Urinary bladder (tissue), 4 donors: ENCODE measurements around the gene GOLPH3. TPM values are rescaled to one million over a fixed set of nuclear protein-coding genes. Genes with fewer than 3 reads are reported as not detected.

ENCODE experiments used
- DNase-seq: peaks from one replicate; pipeline ENCODE4 v3.0.0-alpha.2; 2015; ENCODE audit errors: extremely low spot score
- H3K27ac ChIP-seq: one replicate; pipeline ENCODE4 v1.5.1; 2013; ENCODE audit warnings: low read depth, mild to moderate bottlenecking, moderate library complexity
- H3K36me3 ChIP-seq: one replicate; pipeline ENCODE4 v1.6.1; 2013; ENCODE audit warnings: mild to moderate bottlenecking, moderate library complexity; ENCODE audit not compliant: insufficient read depth
- H3K4me1 ChIP-seq: one replicate; pipeline ENCODE4 v1.6.1; 2013; ENCODE audit warnings: mild to moderate bottlenecking, moderate library complexity; ENCODE audit not compliant: insufficient read depth
- H3K4me3 ChIP-seq: one replicate; pipeline ENCODE4 v1.5.1; 2013; ENCODE audit warnings: low read depth, low read length
- WGBS: extraction: QIAGEN DNeasy Blood & Tissue Kit; methylation state at CpG from one replicate; pipeline ENCODE4 v1.1.7; 2013; 5-methylcytosine and 5-hydroxymethylcytosine counted together
- polyA plus RNA-seq: library from polyadenylated mRNA; stranded (reverse); fragments of 200-250 nt; gene quantifications from one replicate; pipeline ENCODE4 v1.2.3, GENCODE V29; 2013
- total RNA-seq: library from RNA; depleted of rRNA; stranded (reverse); fragments of >200 nt; gene quantifications from one replicate; pipeline ENCODE4 v1.2.3, GENCODE V29; 2014
- donor health status: healthy with polysubstance abuse.
- donor health status: healthy.

The GOLPH3 gene
- total and polyA plus RNA-seq, 2 donors = 68.6 to 73.1 TPM

- Histone ChIP-seq H3K4me1 (no peaks in the 10 kb centered on the region), H3K27ac (no peak overlapping the region), H3K36me3 (no peaks in the 10 kb centered on the region), H3K4me3 (no peak overlapping the region)
- WGBS = 89% methylated on average over 3 of the region's 3 CpGs
- no peak for DNase-seq
Observed at GRCh38 chr5:32115985-32116384, 58.1 kb downstream of the GOLPH3 start.

GRCh38 chr5:32110111-32110696 lies 63.9 kb downstream of the GOLPH3 start:
- Histone ChIP-seq H3K4me1 (no peaks in the 10 kb centered on the region), H3K27ac (no peak overlapping the region), H3K4me3 (no peak overlapping the region), H3K36me3 (no peaks in the 10 kb centered on the region)
- 90% methylated on average over 5 of the region's 5 CpGs for WGBS
- DNase-seq = no peak

GRCh38 chr5:32109236-32109635 lies 64.9 kb downstream of the GOLPH3 start:
- H3K4me1 ChIP-seq = no peaks in the 10 kb centered on the region
- no peak for DNase-seq
- WGBS = 91% methylated on average over 10 of the region's 10 CpGs
- no peak overlapping the region for H3K27ac ChIP-seq
- no peaks in the 10 kb centered on the region for H3K36me3 ChIP-seq
- H3K4me3 ChIP-seq = no peak overlapping the region

GRCh38 chr5:32108167-32108566 lies 66.0 kb downstream of the GOLPH3 start:
- Histone ChIP-seq H3K4me3 (no peak overlapping the region), H3K36me3 (no peaks in the 10 kb centered on the region), H3K27ac (no peak overlapping the region), H3K4me1 (no peaks in the 10 kb centered on the region)
- 85% methylated on average over 4 of the region's 4 CpGs for WGBS
- no peak for DNase-seq

GRCh38 chr5:32107291-32107690 lies 66.8 kb downstream of the GOLPH3 start:
- H3K36me3 ChIP-seq = peaks cover 2% of the 10 kb centered on the region
- WGBS = 98% methylated on average over 4 of the region's 4 CpGs
- no peak overlapping the region for H3K27ac ChIP-seq
- H3K4me1 ChIP-seq = no peaks in the 10 kb centered on the region
- H3K4me3 ChIP-seq = no peak overlapping the region
- DNase-seq = no peak

GRCh38 chr5:32103521-32103920 lies 70.6 kb downstream of the GOLPH3 start:
- no peak for DNase-seq
- no peaks in the 10 kb centered on the region for H3K4me1 ChIP-seq
- no peak overlapping the region for H3K4me3 ChIP-seq
- no peak overlapping the region for H3K27ac ChIP-seq
- peaks cover 5% of the 10 kb centered on the region for H3K36me3 ChIP-seq
- 96% methylated on average over 12 of the region's 12 CpGs for WGBS

- Histone ChIP-seq H3K36me3 (peaks cover 5% of the 10 kb centered on the region), H3K4me1 (no peaks in the 10 kb centered on the region), H3K27ac (no peak overlapping the region), H3K4me3 (no peak overlapping the region)
- 83% methylated on average over 12 of the region's 12 CpGs for WGBS
- DNase-seq = no peak
Observed at GRCh38 chr5:32102254-32102986, 71.7 kb downstream of the GOLPH3 start.

- Histone ChIP-seq H3K36me3 (peaks cover 5% of the 10 kb centered on the region), H3K27ac (no peak overlapping the region), H3K4me3 (no peak overlapping the region), H3K4me1 (no peaks in the 10 kb centered on the region)
- 92% methylated on average over 8 of the region's 8 CpGs for WGBS
- DNase-seq = no peak
Observed at GRCh38 chr5:32100691-32101302, 73.3 kb downstream of the GOLPH3 start.

GRCh38 chr5:32100230-32100629 lies 73.9 kb downstream of the GOLPH3 start:
- Histone ChIP-seq H3K36me3 (peaks cover 5% of the 10 kb centered on the region), H3K4me3 (no peak overlapping the region), H3K27ac (no peak overlapping the region), H3K4me1 (no peaks in the 10 kb centered on the region)
- no peak for DNase-seq
- 63% methylated on average over 6 of the region's 6 CpGs for whole genome bisulfite sequencing

GRCh38 chr5:32099486-32100035 lies 74.6 kb downstream of the GOLPH3 start:
- peaks cover 5% of the 10 kb centered on the region for H3K36me3 ChIP-seq
- 75% methylated on average over 9 of the region's 9 CpGs for WGBS
- H3K27ac ChIP-seq = no peak overlapping the region
- no peak overlapping the region for H3K4me3 ChIP-seq
- no peak for DNase-seq
- no peaks in the 10 kb centered on the region for H3K4me1 ChIP-seq

GRCh38 chr5:32098890-32099310 lies 75.2 kb downstream of the GOLPH3 start:
- Histone ChIP-seq H3K27ac (no peak overlapping the region), H3K4me3 (no peak overlapping the region), H3K4me1 (no peaks in the 10 kb centered on the region), H3K36me3 (peaks cover 5% of the 10 kb centered on the region)
- whole genome bisulfite sequencing = 68% methylated on average over 11 of the region's 11 CpGs
- DNase-seq = no peak

GRCh38 chr5:32098291-32098690 lies 75.8 kb downstream of the GOLPH3 start:
- WGBS = 66% methylated on average over 9 of the region's 9 CpGs
- Histone ChIP-seq H3K36me3 (peaks cover 5% of the 10 kb centered on the region), H3K27ac (no peak overlapping the region), H3K4me3 (no peak overlapping the region), H3K4me1 (no peaks in the 10 kb centered on the region)
- DNase-seq = no peak

- H3K36me3 ChIP-seq = peaks cover under 1% of the 10 kb centered on the region
- H3K4me3 ChIP-seq = no peak overlapping the region
- no peaks in the 10 kb centered on the region for H3K4me1 ChIP-seq
- H3K27ac ChIP-seq = no peak overlapping the region
- DNase-seq = no peak
- WGBS = 94% methylated on average over 10 of the region's 10 CpGs
Observed at GRCh38 chr5:32096891-32097595, 77.1 kb downstream of the GOLPH3 start.
